B cell (primary cell): ENCODE results near the gene RCN1. TPM values are rescaled to one million over a fixed set of nuclear protein-coding genes. Genes with fewer than 3 reads are reported as not detected.

Experiments used
- ATAC-seq: fragments of 200-7000 bp; cut with Tn5 transposase; one replicate; pipeline ENCODE4 v1.10.0; 2021; ENCODE audit warnings: low read depth, mild to moderate bottlenecking, moderate number of reproducible peaks, moderate library complexity
- CTCF ChIA-PET: fragments of 350-600 bp; sonication (Branson Sonifier 250); formaldehyde crosslinking; loops from one replicate; lab custom pipeline; 2021; ENCODE audit warnings: antibody characterized with exemption, inconsistent platforms; lab: Charles Lee
- POLR2A ChIA-PET: fragments of 350-600 bp; sonication (Branson Sonifier 250); formaldehyde crosslinking; loops from one replicate; lab custom pipeline; 2021; ENCODE audit warnings: antibody characterized with exemption; lab: Charles Lee
- DNase-seq: peaks from one replicate; pipeline ENCODE4 v3.0.0; 2013
- H2AFZ ChIP-seq: 2 replicates; pipeline ENCODE4 v1.6.1; 2012; ENCODE audit warnings: mild to moderate bottlenecking, low read depth, low read length; ENCODE audit not compliant: insufficient read depth, poor library complexity, severe bottlenecking
- H3K27ac ChIP-seq, 2 donors: 1 replicate in 1 of 2; 2 replicates in 1 of 2; pipeline ENCODE4 v1.5.1; 2012 to 2013; ENCODE audit warnings: low read length in 2 of 2, mild to moderate bottlenecking in 2 of 2, moderate library complexity in 1 of 2
- H3K27me3 ChIP-seq, 4 experiments: fragments of 200-600 bp in 1 of 4; sonication (generic) in 1 of 4; replicated peaks in 1 of 4; 1 replicate in 2 of 4; 2 replicates in 2 of 4; pipeline versions ENCODE4 v1.6.1 to v1.7.0; 2013 to 2016; ENCODE audit warnings: low read length in 3 of 4, mild to moderate bottlenecking in 2 of 4, mixed read lengths in 1 of 4, moderate library complexity in 1 of 4; ENCODE audit not compliant: insufficient read depth in 4 of 4, control insufficient read depth in 3 of 4; ENCODE audit errors: control extremely low read depth in 1 of 4
- H3K36me3 ChIP-seq, 2 experiments: replicated peaks in 1 of 2; 1 replicate in 1 of 2; 2 replicates in 1 of 2; pipeline versions ENCODE4 v1.6.1 to v1.7.1; 2013; ENCODE audit warnings: low read length in 1 of 2; ENCODE audit not compliant: insufficient read depth in 2 of 2, control insufficient read depth in 1 of 2; ENCODE audit errors: control extremely low read depth in 1 of 2, extremely low read depth in 1 of 2
- H3K4me1 ChIP-seq, 2 donors: fragments of 200-600 bp in 1 of 2; sonication (generic) in 1 of 2; 1 replicate in 1 of 2; 2 replicates in 1 of 2; pipeline versions ENCODE4 v1.5.1 to v1.6.1; 2013 to 2017; ENCODE audit warnings: low read length in 2 of 2; ENCODE audit not compliant: control insufficient read depth in 2 of 2, insufficient read depth in 2 of 2
- H3K4me2 ChIP-seq: replicated peaks from 2 replicates; pipeline ENCODE3; 2012; ENCODE audit warnings: mild to moderate bottlenecking, low read depth, low read length; ENCODE audit not compliant: poor library complexity, severe bottlenecking
- H3K4me3 ChIP-seq, 5 experiments: fragments of 200-600 bp in 1 of 5; sonication (generic) in 1 of 5; 1 replicate in 3 of 5; 2 replicates in 2 of 5; pipeline versions ENCODE4 v1.5.1 to v1.7.0; 2011 to 2016; ENCODE audit warnings: low read length in 4 of 5, mild to moderate bottlenecking in 4 of 5, low read depth in 2 of 5, control low read depth in 1 of 5, moderate library complexity in 1 of 5; ENCODE audit not compliant: insufficient read depth in 1 of 5; ENCODE audit errors: control extremely low read depth in 1 of 5, extremely low read depth in 1 of 5
- H3K79me2 ChIP-seq: fragments of 200-600 bp; sonication (generic); one replicate; pipeline ENCODE4 v1.6.0; 2016; ENCODE audit warnings: low read length; ENCODE audit not compliant: control insufficient read depth, insufficient read depth
- H3K9ac ChIP-seq: fragments of 200-600 bp; sonication (generic); 2 replicates; pipeline ENCODE4 v1.6.1; 2017; ENCODE audit warnings: mild to moderate bottlenecking, low read length, moderate library complexity
- H3K9me3 ChIP-seq, 3 donors: one replicate each; pipeline versions ENCODE4 v1.6.1 to v1.7.1; 2013; ENCODE audit warnings: low read length in 2 of 3; ENCODE audit not compliant: control insufficient read depth in 2 of 3, insufficient read depth in 1 of 3; ENCODE audit errors: control extremely low read depth in 1 of 3
- H4K20me1 ChIP-seq: 2 replicates; pipeline ENCODE4 v1.6.0; 2012; ENCODE audit warnings: mild to moderate bottlenecking, low read length; ENCODE audit not compliant: insufficient read depth, control insufficient read depth, poor library complexity, severe bottlenecking
- H3K27ac Mint-ChIP-seq: one replicate; pipeline ENCODE4 v1.8.0; 2021; ENCODE audit warnings: mixed read lengths
- H3K27me3 Mint-ChIP-seq: one replicate; pipeline ENCODE4 v1.8.0; 2021; ENCODE audit warnings: mixed read lengths
- H3K4me1 Mint-ChIP-seq: one replicate; pipeline ENCODE4 v1.8.0; 2021; ENCODE audit warnings: mixed read lengths
- H3K4me3 Mint-ChIP-seq: one replicate; pipeline ENCODE4 v1.8.0; 2021; ENCODE audit warnings: mixed read lengths
- H3K9me3 Mint-ChIP-seq: one replicate; pipeline ENCODE4 v1.8.0; 2022; ENCODE audit warnings: mixed read lengths; ENCODE audit not compliant: insufficient read depth
- CTCF ChIP-seq: fragments of 200-600 bp; IDR thresholded peaks from one replicate; pipeline ENCODE4 v1.8.0; 2022; ENCODE audit warnings: antibody characterized with exemption, mild to moderate bottlenecking
- EZH2 ChIP-seq: IDR thresholded peaks from 2 replicates; pipeline ENCODE4 v1.6.1; 2012; ENCODE audit warnings: borderline replicate concordance, low read depth, mild to moderate bottlenecking, moderate library complexity, low read length; ENCODE audit not compliant: insufficient read depth, poor library complexity, severe bottlenecking
- WGBS: methylation state at CpG from one replicate; pipeline ENCODE4 v1.1.5; 2013; ENCODE audit warnings: missing lambda C conversion rate; ENCODE audit not compliant: insufficient coverage; 5-methylcytosine and 5-hydroxymethylcytosine counted together
- intact Hi-C: fragments of 100-400 bp; cut with micrococcal nuclease; formaldehyde crosslinking; loops from one replicate; pipeline ENCODE4 v1.10.0; 2022
- polyA plus RNA-seq: library from polyadenylated mRNA; depleted of rRNA; stranded (reverse); fragments of >200 nt; gene quantifications from 2 replicates; pipeline ENCODE4 v1.2.3, GENCODE V29; 2012
- total RNA-seq, 2 donors: library from RNA; stranded (reverse); fragments of 120-200 nt in 1 of 2; gene quantifications; 1 replicate in 1 of 2; 2 replicates in 1 of 2; pipeline versions ENCODE4 v1.2.3 to v1.2.4, GENCODE V29; 2013 to 2022

The RCN1 gene
- total and polyA plus RNA-seq, 2 donors (not counting 1 experiment from before 2014, with no cell fraction given), result 2.6 to 3.8 TPM

- H3K4me1 Mint-ChIP-seq, result no peaks in the 10 kb centered on the region
- Histone ChIP-seq H2AFZ (no peak overlapping the region), H3K27ac (no peak overlapping the region), H3K9ac (no peak overlapping the region), H3K9me3 (no peaks in the 10 kb centered on the region), H3K36me3 (no peaks in the 10 kb centered on the region), H4K20me1 (no peaks in the 10 kb centered on the region), H3K4me3 (no peak overlapping the region), H3K79me2 (no peaks in the 10 kb centered on the region), H3K27me3 (no peaks in the 10 kb centered on the region), H3K4me1 (no peaks in the 10 kb centered on the region), H3K4me2 (no peak overlapping the region)
- TF ChIP-seq CTCF (no peak), EZH2 (no peak)
- ATAC-seq, result no peak
- H3K27ac Mint-ChIP-seq, result no peak overlapping the region
- H3K27me3 Mint-ChIP-seq, result no peaks in the 10 kb centered on the region
- intact Hi-C loops, result no loop called here
- H3K4me3 Mint-ChIP-seq, result no peak overlapping the region
- DNase-seq, result no peak
- 94% methylated on average over 5 of the region's 6 CpGs for WGBS
- peaks cover 2% of the 10 kb centered on the region for H3K9me3 Mint-ChIP-seq
- CTCF ChIA-PET, result no interaction called here
- POLR2A ChIA-PET, result no interaction called here
These were observed 51.1 kb downstream of the RCN1 start for GRCh38 chr11:32141745-32142546.

GRCh38 chr11:32143378-32143777 is 52.5 kb downstream of the RCN1 start:
- Mint-ChIP-seq H3K4me1 (no peaks in the 10 kb centered on the region), H3K9me3 (peaks cover 2% of the 10 kb centered on the region), H3K27me3 (peaks cover 3% of the 10 kb centered on the region), H3K27ac (no peak overlapping the region), H3K4me3 (no peak overlapping the region)
- Histone ChIP-seq H3K4me1 (no peaks in the 10 kb centered on the region), H2AFZ (no peak overlapping the region), H3K27me3 (no peaks in the 10 kb centered on the region), H3K27ac (no peak overlapping the region), H3K4me3 (no peak overlapping the region), H3K9ac (no peak overlapping the region), H4K20me1 (no peaks in the 10 kb centered on the region), H3K4me2 (no peak overlapping the region), H3K36me3 (no peaks in the 10 kb centered on the region), H3K79me2 (no peaks in the 10 kb centered on the region), H3K9me3 (no peaks in the 10 kb centered on the region)
- DNase-seq (no peak), ATAC-seq (no peak)
- intact Hi-C loops, result no loop called here
- ChIA-PET CTCF (no interaction called here), POLR2A (no interaction called here)
- WGBS, result 92% methylated on average over 6 of the region's 8 CpGs
- TF ChIP-seq EZH2 (no peak), CTCF (no peak)
